ENCODE results near the gene TUBB1. TPM values are rescaled to one million over a fixed set of nuclear protein-coding genes. Genes with fewer than 3 reads are reported as not detected.
A peak's percentile ranks its signal among the peaks of the same experiment; 100 is the strongest.
"Not testable (repeated sequence)": the region's sequence is repeated elsewhere in the genome, so short reads cannot be mapped to it uniquely, and the experiment has no call there.

TUBB1 gene
- polyA plus RNA-seq (ENCODE audit: insufficient read length in 4 of 4): 1 to 10 TPM; 1.7 to 3.2 (median 2.5) TPM

GRCh38 chr20:59019217-59019616 is at the start of gene TUBB1:
TSS of gene TUBB1 (plus strand) at chr20:59019429. CDS start at chr20:59019523, 94 bp downstream.
- DNase-seq (ENCODE audit: low read depth in 4 of 4, low spot score in 2 of 4): no peak

GRCh38 chr20:58969439-58969838 is 49.8 kb upstream of the TUBB1 start:
- DNase-seq (ENCODE audit: low read depth in 4 of 4, low spot score in 2 of 4): no peak

GRCh38 chr20:58970146-58970545 is 49.1 kb upstream of the TUBB1 start:
- no peak for DNase-seq (ENCODE audit: low read depth in 4 of 4, low spot score in 2 of 4)

GRCh38 chr20:58971429-58971828 is 47.8 kb upstream of the TUBB1 start:
- DNase-seq (ENCODE audit: low read depth in 4 of 4, low spot score in 2 of 4): no peak

GRCh38 chr20:58973179-58973578 is 46.0 kb upstream of the TUBB1 start:
- no peak for DNase-seq (ENCODE audit: low read depth in 4 of 4, low spot score in 2 of 4)

- no peak for DNase-seq (ENCODE audit: low read depth in 4 of 4, low spot score in 2 of 4)
Observed at GRCh38 chr20:58973866-58974265, 45.4 kb upstream of the TUBB1 start.

GRCh38 chr20:58975353-58975752 is 43.9 kb upstream of the TUBB1 start:
- no peak for DNase-seq (ENCODE audit: low read depth in 4 of 4, low spot score in 2 of 4)

GRCh38 chr20:58976061-58976730 is 43.0 kb upstream of the TUBB1 start:
- no peak for DNase-seq (ENCODE audit: low read depth in 4 of 4, low spot score in 2 of 4)

- no peak for DNase-seq (ENCODE audit: low read depth in 4 of 4, low spot score in 2 of 4)
Observed at GRCh38 chr20:58978351-58979190, 40.7 kb upstream of the TUBB1 start.

GRCh38 chr20:58980711-58981627 is 38.3 kb upstream of the TUBB1 start, which contains the start of gene NELFCD:
TSS of gene NELFCD (plus strand) at chr20:58981256. CDS start at chr20:58981310, 54 bp downstream.
- DNase-seq (ENCODE audit: low read depth in 4 of 4, low spot score in 2 of 4): peak; percentile 50 to 74 (median 71)

- peak in 3 of 4 donors; percentile 26 to 75 (median 40) for DNase-seq (ENCODE audit: low read depth in 4 of 4, low spot score in 2 of 4)
Observed at GRCh38 chr20:58981628-58982364, 37.4 kb upstream of the TUBB1 start.

GRCh38 chr20:58982406-58983114 is 36.7 kb upstream of the TUBB1 start:
- no peak for DNase-seq (ENCODE audit: low read depth in 4 of 4, low spot score in 2 of 4)

GRCh38 chr20:58983115-58983468 is 36.1 kb upstream of the TUBB1 start:
- DNase-seq (ENCODE audit: low read depth in 4 of 4, low spot score in 2 of 4): not testable (repeated sequence)

- no peak for DNase-seq (ENCODE audit: low read depth in 4 of 4, low spot score in 2 of 4)
Observed at GRCh38 chr20:58984691-58985090, 34.5 kb upstream of the TUBB1 start.

- DNase-seq (ENCODE audit: low read depth in 4 of 4, low spot score in 2 of 4): no peak
Observed at GRCh38 chr20:58985656-58986055, 33.6 kb upstream of the TUBB1 start.

- DNase-seq (ENCODE audit: low read depth in 4 of 4, low spot score in 2 of 4): no peak
Observed at GRCh38 chr20:58986286-58986967, 32.8 kb upstream of the TUBB1 start.

GRCh38 chr20:58986968-58987517 is 32.2 kb upstream of the TUBB1 start:
- no peak for DNase-seq (ENCODE audit: low read depth in 4 of 4, low spot score in 2 of 4)

GRCh38 chr20:58987790-58988564 is 31.3 kb upstream of the TUBB1 start:
- no peak for DNase-seq (ENCODE audit: low read depth in 4 of 4, low spot score in 2 of 4)
